GM23248 (cell line): ENCODE measurements around the gene RIMKLA. TPM values are rescaled to one million over a fixed set of nuclear protein-coding genes. Genes with fewer than 3 reads are reported as not detected.
A peak's percentile ranks its signal among the peaks of the same experiment; 100 is the strongest.

Source experiments
- DNase-seq: peaks from one replicate; pipeline ENCODE4 v3.0.0-alpha.2; 2015
- H2AFZ ChIP-seq: fragments of 200-600 bp; sonication (generic); 2 replicates; pipeline ENCODE4 v1.6.1; 2016; ENCODE audit warnings: antibody characterized with exemption
- H3F3A ChIP-seq: fragments of 200-600 bp; sonication (generic); 2 replicates; pipeline ENCODE4 v1.6.1; 2016; ENCODE audit warnings: mild to moderate bottlenecking, antibody characterized with exemption, mixed run types; ENCODE audit not compliant: insufficient read depth
- H3K27ac ChIP-seq: fragments of 200-600 bp; sonication (generic); 2 replicates; pipeline ENCODE4 v1.5.1; 2016; ENCODE audit warnings: mild to moderate bottlenecking
- H3K27me3 ChIP-seq: fragments of 200-600 bp; sonication (generic); replicated peaks from 2 replicates; pipeline ENCODE4 v1.6.1; 2016; ENCODE audit warnings: mild to moderate bottlenecking; ENCODE audit not compliant: insufficient read depth
- H3K36me3 ChIP-seq: fragments of 200-600 bp; sonication (generic); 2 replicates; pipeline ENCODE4 v1.6.1; 2016; ENCODE audit warnings: low read depth, mild to moderate bottlenecking
- H3K4me1 ChIP-seq: fragments of 200-600 bp; sonication (generic); 2 replicates; pipeline ENCODE4 v1.6.1; 2016; ENCODE audit warnings: mild to moderate bottlenecking; ENCODE audit not compliant: insufficient read depth
- H3K4me2 ChIP-seq: fragments of 200-600 bp; sonication (generic); one replicate; pipeline ENCODE4 v1.6.1; 2016; ENCODE audit warnings: mild to moderate bottlenecking; ENCODE audit not compliant: unreplicated experiment
- H3K4me3 ChIP-seq: fragments of 200-600 bp; sonication (generic); 2 replicates; pipeline ENCODE4 v1.5.1; 2016; ENCODE audit warnings: mild to moderate bottlenecking
- H3K79me2 ChIP-seq: fragments of 200-600 bp; sonication (generic); 2 replicates; pipeline ENCODE4 v1.6.1; 2016; ENCODE audit warnings: mild to moderate bottlenecking; ENCODE audit not compliant: insufficient read depth
- H3K9ac ChIP-seq: fragments of 200-600 bp; sonication (generic); 2 replicates; pipeline ENCODE4 v1.6.1; 2016; ENCODE audit warnings: mild to moderate bottlenecking
- H3K9me2 ChIP-seq: fragments of 200-600 bp; sonication (generic); 2 replicates; pipeline ENCODE4 v1.6.1; 2016; ENCODE audit warnings: mixed run types, mild to moderate bottlenecking, moderate library complexity; ENCODE audit not compliant: insufficient read depth
- H3K9me3 ChIP-seq: fragments of 200-600 bp; sonication (generic); one replicate; pipeline ENCODE4 v1.6.1; 2017; ENCODE audit warnings: low read depth
- H4K20me1 ChIP-seq: fragments of 200-600 bp; sonication (generic); 2 replicates; pipeline ENCODE4 v1.6.0; 2016; ENCODE audit not compliant: insufficient read depth
- EZH2 ChIP-seq: fragments of 200-600 bp; sonication (generic); IDR thresholded peaks from 2 replicates; pipeline ENCODE4 v1.6.1; 2018; ENCODE audit warnings: antibody characterized with exemption, mild to moderate bottlenecking; ENCODE audit not compliant: insufficient read depth, poor library complexity, severe bottlenecking
- EZH2phosphoT487 ChIP-seq: fragments of 200-600 bp; sonication (generic); IDR thresholded peaks from 2 replicates; pipeline ENCODE4 v1.6.1; 2018; ENCODE audit warnings: antibody characterized with exemption, moderate library complexity, mild to moderate bottlenecking, low read depth; ENCODE audit not compliant: insufficient read depth
- WGBS, 2 experiments: methylation state at CpG; one replicate each; pipeline ENCODE4 v1.1.6; 2015 to 2017; ENCODE audit warnings: low lambda C conversion rate in 2 of 2, low coverage in 1 of 2; ENCODE audit errors: missing lambda C conversion rate in 2 of 2; 5-methylcytosine and 5-hydroxymethylcytosine counted together
- in situ Hi-C: fragments of 300-500 bp; cut with MboI; formaldehyde crosslinking; loops from 2 replicates; pipeline ENCODE4 v1.15.0; 2020
- polyA plus RNA-seq: library from polyadenylated mRNA; unstranded; fragments of >200 nt; fragmentation: Nextera tagmentation; extraction: Ambion mirVana; gene quantifications from 2 replicates; pipeline ENCODE4 v1.2.1, GENCODE V29; 2016
- total RNA-seq: library from RNA; depleted of rRNA; stranded (reverse); fragments of >200 nt; shearing (Covaris generic); gene quantifications from 2 replicates; pipeline ENCODE4 v1.2.3, GENCODE V29; 2014

Gene RIMKLA
- total and polyA plus RNA-seq, 2 experiments from 2014 or later, result 0.03 to 0.22 TPM

DNA sequence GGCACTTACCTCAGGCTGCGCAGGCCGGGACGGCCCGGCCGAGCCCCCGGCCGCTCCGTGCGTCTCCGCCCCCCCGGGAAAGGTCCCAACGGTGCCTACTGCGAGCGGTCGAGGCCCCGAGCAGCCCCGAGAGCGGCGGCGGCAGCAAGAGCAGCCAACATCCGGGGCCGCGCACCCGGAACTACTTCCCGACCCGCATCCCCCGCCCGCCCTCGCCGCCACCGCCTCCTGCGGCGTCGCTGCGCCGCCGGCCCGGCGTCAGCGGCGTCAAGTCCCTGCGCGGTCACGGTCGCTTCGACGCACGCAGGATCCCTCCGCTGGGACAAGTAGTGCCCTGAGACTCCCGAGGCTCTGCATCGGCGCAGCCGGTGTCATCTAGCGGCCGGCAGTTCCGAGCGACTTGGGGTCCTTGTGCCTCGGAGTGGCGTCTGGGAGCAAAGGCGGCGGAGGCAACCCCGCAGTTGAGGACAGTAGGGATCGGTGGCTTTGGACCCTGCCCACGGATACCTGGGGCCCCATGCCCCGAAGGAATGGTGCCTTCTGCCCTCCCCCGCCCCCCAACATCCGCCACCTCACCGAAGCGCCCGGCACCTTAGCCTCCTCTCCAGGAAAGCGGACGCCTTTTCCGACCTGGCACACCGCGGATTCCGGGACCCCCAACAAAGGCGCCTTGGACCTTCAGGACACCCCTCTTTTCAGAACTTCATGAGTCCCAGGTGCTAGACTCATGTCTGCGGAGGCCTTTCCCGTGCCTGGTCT, 45.4 kb upstream of the RIMKLA start, which contains the start of gene FOXJ3:
FOXJ3 (minus strand) TSS at position 186 of the 759 bp plus-strand sequence. CDS start 24,142 bp downstream, outside the sequence.
- Histone ChIP-seq H3K27ac (peak within 1 kb of the TSS; percentile 85), H3K79me2 (peaks cover 46% of the 10 kb centered on the region), H3K36me3 (no peaks in the 10 kb centered on the region), H3K9me2 (no peaks in the 10 kb centered on the region), H3K9ac (peak within 1 kb of the TSS; percentile 91), H2AFZ (peak within 1 kb of the TSS; percentile 93), H3F3A (peaks cover 15% of the 10 kb centered on the region; the same call in 1 of the 2 replicates), H3K4me2 (peak within 1 kb of the TSS; percentile 99), H3K9me3 (no peaks in the 10 kb centered on the region), H3K27me3 (no peaks in the 10 kb centered on the region), H4K20me1 (peaks cover 14% of the 10 kb centered on the region; the same call in 1 of the 2 replicates), H3K4me3 (peak within 1 kb of the TSS; percentile 89), H3K4me1 (peaks cover 27% of the 10 kb centered on the region)
- DNase-seq, result peak; percentile 97
- WGBS, 2 experiments, result 0 to 1% methylated on average over 40 to 41 of the region's 79 CpGs
- in situ Hi-C loops, result no loop called here
- TF ChIP-seq EZH2phosphoT487 (no peak), EZH2 (no peak)

DNA sequence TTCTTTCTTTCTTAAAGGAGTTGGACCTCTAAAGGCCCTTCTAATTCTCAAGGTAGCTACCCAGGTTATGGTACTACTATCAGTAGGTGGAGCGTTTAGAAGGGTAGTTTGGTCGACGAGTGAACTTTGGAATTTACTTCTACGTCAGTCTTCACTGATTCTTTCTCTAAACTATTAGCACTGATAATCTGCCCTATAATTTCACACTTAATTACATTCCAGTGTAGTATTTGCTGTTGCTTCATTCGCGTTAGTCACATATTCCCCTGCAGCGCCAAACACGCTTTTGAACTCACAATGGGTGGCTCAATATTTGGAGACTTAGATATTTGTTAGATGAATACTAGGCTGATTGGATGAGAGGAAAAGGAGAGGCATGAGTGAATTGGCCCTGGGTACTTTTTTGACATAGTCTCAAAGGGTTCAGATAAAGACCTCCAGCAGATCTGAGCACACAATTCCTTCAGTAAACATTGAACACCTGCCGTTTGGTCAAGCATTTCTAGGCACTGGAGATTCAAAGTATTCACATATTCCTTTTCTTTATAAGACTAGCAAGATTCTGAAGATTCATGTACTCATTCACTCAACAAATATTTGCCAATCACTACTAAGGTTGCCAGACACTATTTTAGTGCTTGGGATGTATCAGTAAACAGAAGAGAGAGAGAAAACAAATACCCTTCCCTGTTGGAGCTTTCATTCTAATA, 44.6 kb upstream of the RIMKLA start:
- WGBS, 2 experiments, result 1% methylated on average over 9 of the region's 9 CpGs
- H3K36me3 ChIP-seq, result no peaks in the 10 kb centered on the region
- H3K27me3 ChIP-seq, result no peaks in the 10 kb centered on the region
- TF ChIP-seq EZH2phosphoT487 (no peak), EZH2 (no peak)
- peaks cover 15% of the 10 kb centered on the region; the same call in 1 of the 2 replicates for H3F3A ChIP-seq
- H3K4me3 ChIP-seq, result peak overlapping the region; percentile 89
- H2AFZ ChIP-seq, result peak overlapping the region; percentile 93
- H3K4me2 ChIP-seq, result peak overlapping the region; percentile 85
- peak; percentile 91 for DNase-seq
- peaks cover 39% of the 10 kb centered on the region for H3K79me2 ChIP-seq
- peak overlapping the region; percentile 91 for H3K9ac ChIP-seq
- peaks cover 27% of the 10 kb centered on the region for H3K4me1 ChIP-seq
- H4K20me1 ChIP-seq, result peaks cover 14% of the 10 kb centered on the region; the same call in 1 of the 2 replicates
- no peaks in the 10 kb centered on the region for H3K9me2 ChIP-seq
- no peaks in the 10 kb centered on the region for H3K9me3 ChIP-seq
- peak overlapping the region; percentile 85 for H3K27ac ChIP-seq
- in situ Hi-C loops, result no loop called here

DNA sequence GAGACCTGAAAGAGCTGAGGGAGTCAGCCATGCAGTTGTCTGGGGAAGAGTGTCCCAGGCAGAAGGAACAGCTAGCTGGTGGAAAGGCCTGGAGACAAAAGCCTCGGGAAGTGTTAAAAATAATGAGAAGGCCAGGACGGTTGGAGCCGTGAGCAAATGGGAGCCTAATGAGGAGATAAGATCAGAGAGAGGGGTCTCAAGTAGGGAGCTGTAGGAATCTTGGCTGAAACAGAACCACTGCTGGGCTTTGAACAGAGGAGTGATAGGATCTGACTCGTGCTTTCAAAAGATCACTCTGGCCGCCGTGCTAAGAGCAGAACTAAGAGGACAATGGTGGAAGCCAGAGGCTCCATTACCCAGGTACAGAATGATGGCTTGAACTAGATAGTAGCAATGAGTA, 43.6 kb upstream of the RIMKLA start:
- peaks cover 29% of the 10 kb centered on the region for H3K79me2 ChIP-seq
- in situ Hi-C loops, result no loop called here
- no peak overlapping the region for H3K4me3 ChIP-seq
- H3K9me3 ChIP-seq, result no peaks in the 10 kb centered on the region
- H2AFZ ChIP-seq, result no peak overlapping the region
- TF ChIP-seq EZH2phosphoT487 (no peak), EZH2 (no peak)
- peaks cover 22% of the 10 kb centered on the region for H3K4me1 ChIP-seq
- H3F3A ChIP-seq, result peaks cover 15% of the 10 kb centered on the region; the same call in 1 of the 2 replicates
- H3K9me2 ChIP-seq, result no peaks in the 10 kb centered on the region
- no peak for DNase-seq
- no peaks in the 10 kb centered on the region for H3K36me3 ChIP-seq
- WGBS, 2 experiments, result 56 to 65% methylated on average over 6 of the region's 6 CpGs
- H3K27ac ChIP-seq, result no peak overlapping the region
- H3K27me3 ChIP-seq, result no peaks in the 10 kb centered on the region
- H3K9ac ChIP-seq, result no peak overlapping the region
- H3K4me2 ChIP-seq, result no peak overlapping the region
- 0 out of 2 replicates have a peak, but pooled peaks cover 12% of the 10 kb centered on the region for H4K20me1 ChIP-seq

DNA sequence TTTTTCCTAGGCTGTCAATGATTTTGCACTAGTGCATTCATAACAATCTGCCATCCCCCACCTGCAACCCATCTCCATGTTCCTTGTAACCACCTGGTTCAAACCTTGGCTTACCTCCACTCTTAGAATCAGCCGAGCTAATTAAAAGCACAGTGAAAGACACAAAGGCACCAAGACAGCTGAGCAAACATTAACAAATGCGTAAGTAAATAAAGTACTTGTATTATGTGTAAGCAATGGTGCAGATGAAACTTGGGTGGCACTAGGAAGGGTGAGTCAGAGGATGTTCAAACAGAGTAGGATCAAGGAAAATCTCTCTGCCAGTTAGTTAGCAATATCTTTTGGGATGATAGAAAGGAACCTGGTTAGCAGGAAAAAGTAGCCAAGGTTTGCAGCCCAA, 40.5 kb upstream of the RIMKLA start:
- no peaks in the 10 kb centered on the region for H3K79me2 ChIP-seq
- no peaks in the 10 kb centered on the region for H3K27me3 ChIP-seq
- H3K36me3 ChIP-seq, result no peaks in the 10 kb centered on the region
- peaks cover 6% of the 10 kb centered on the region for H3K4me1 ChIP-seq
- H3K4me3 ChIP-seq, result no peak overlapping the region
- no peaks in the 10 kb centered on the region for H3K9me3 ChIP-seq
- no peaks in the 10 kb centered on the region for H4K20me1 ChIP-seq
- H3K4me2 ChIP-seq, result no peak overlapping the region
- H3K9ac ChIP-seq, result no peak overlapping the region
- H3K27ac ChIP-seq, result no peak overlapping the region
- DNase-seq, result peak; percentile 34
- H3F3A ChIP-seq, result peaks cover 6% of the 10 kb centered on the region; the same call in 1 of the 2 replicates
- H2AFZ ChIP-seq, result no peak overlapping the region
- in situ Hi-C loops, result no loop called here
- no peak for TF ChIP-seq EZH2
- no peak for TF ChIP-seq EZH2phosphoT487
- 48 to 50% methylated on average over 2 of the region's 2 CpGs for WGBS, 2 experiments
- H3K9me2 ChIP-seq, result no peaks in the 10 kb centered on the region
